ENCODE data around the gene DDAH2.

Gene DDAH2

DNA sequence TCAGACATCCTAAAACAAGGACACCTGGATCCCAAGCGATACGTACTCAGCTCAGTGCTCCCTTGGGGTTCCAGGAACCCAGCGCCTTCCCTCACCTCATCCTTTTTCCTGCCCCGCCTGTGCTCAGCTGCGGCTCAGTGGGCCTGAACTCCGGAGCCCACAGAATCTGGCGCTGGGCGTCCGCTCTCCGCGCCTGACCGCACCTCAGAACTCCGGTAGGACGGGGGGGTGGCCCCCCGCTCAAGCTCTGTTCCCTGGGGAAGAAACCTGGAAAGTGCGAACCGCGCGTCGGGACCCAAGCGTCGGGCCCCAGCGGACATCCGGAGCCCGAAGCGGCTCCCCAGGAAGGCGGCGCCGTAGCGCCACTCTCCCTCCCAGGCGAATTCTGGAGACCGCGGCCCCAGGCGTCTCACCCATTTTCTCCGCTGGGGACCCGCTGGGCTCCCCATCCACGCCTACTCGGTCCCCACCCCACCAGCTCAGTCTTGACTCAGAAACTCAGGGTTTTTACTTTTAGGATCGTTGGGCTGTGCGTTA is 47.9 kb downstream of the DDAH2 start:
- Histone ChIP-seq H3K27ac (ENCODE audit: extremely low read depth, low read depth, low read length) (no peak overlapping the region; the same call in 1 of the 2 replicates), H3K9me3 (ENCODE audit: control insufficient read depth, insufficient read depth, low read depth, low read length) (no peaks in the 10 kb centered on the region), H3K4me1 (ENCODE audit: control insufficient read depth, insufficient read depth, low read length) (no peaks in the 10 kb centered on the region; the same call in 1 of the 2 replicates), H3K36me3 (ENCODE audit: control insufficient read depth in 2 of 2, insufficient read depth in 1 of 2, low read length in 2 of 2) (peaks cover 0 to 7% of the 10 kb centered on the region in 2 experiments; a peak in 1 of 3 replicates), H3K4me3 (ENCODE audit: low read depth, low read length) (peak overlapping the region; percentile 27)
- CTCF ChIA-PET, result interaction anchor here (0.6 to 2.3 kb wide), 26 partner anchors 9 to 553 kb away, joined by 3 to 24 read pairs (median 4); partner anchors contain the start of genes CSNK2B, LY6G6C and MSH5
- POLR2A ChIA-PET, result interaction anchor here (0.6 to 2.1 kb wide), 13 partner anchors 9 to 271 kb away, joined by 3 to 15 read pairs (median 4); partner anchors contain the start of genes ABHD16A, CSNK2B, GPANK1 and HSPA1B
- TF ChIP-seq ZNF324 (tag by site-specific recombination; IDR thresholded peaks at IDR 0.05), result no peak
- TF ChIP-seq ZNF311 (tag by site-specific recombination; IDR thresholded peaks at IDR 0.05; ENCODE audit: borderline replicate concordance), result no peak
- peak; percentile 8; the same call in 1 of the 2 replicates for TF ChIP-seq ZEB2 (tag by site-specific recombination; IDR thresholded peaks at IDR 0.05)

GRCh38 chr6:31680226-31681134 is 48.6 kb downstream of the DDAH2 start, which contains the start of gene LY6G5C:
LY6G5C (minus strand) TSS chr6:31681067; CDS start chr6:31680373, 694 bp downstream.
- Histone ChIP-seq H3K9me3 (ENCODE audit: control insufficient read depth, insufficient read depth, low read depth, low read length) (no peaks in the 10 kb centered on the region), H3K36me3 (ENCODE audit: control insufficient read depth in 2 of 2, insufficient read depth in 1 of 2, low read length in 2 of 2) (peaks cover 0 to 5% of the 10 kb centered on the region in 2 experiments; a peak in 1 of 3 replicates), H3K4me1 (ENCODE audit: control insufficient read depth, insufficient read depth, low read length) (no peaks in the 10 kb centered on the region; the same call in 1 of the 2 replicates), H3K4me3 (ENCODE audit: low read depth, low read length) (peak within 1 kb of the TSS; percentile 27), H3K27ac (ENCODE audit: extremely low read depth, low read depth, low read length) (no peak within 1 kb of the TSS; the same call in 1 of the 2 replicates)
- ChIA-PET POLR2A (interaction anchor here (0.6 to 2.1 kb wide), 15 partner anchors 9 to 272 kb away, joined by 3 to 15 read pairs (median 4); partner anchors contain the start of genes ABHD16A, C6orf47, CSNK2B and GPANK1), CTCF (interaction anchor here (0.5 to 2.3 kb wide), 31 partner anchors 10 to 1114 kb away, joined by 3 to 24 read pairs (median 4); partner anchors contain the start of genes CSNK2B, LY6G6C and MSH5)
- TF ChIP-seq ZEB2 (tag by site-specific recombination; IDR thresholded peaks at IDR 0.05) (peak; percentile 70), ZNF239 (tag by site-specific recombination; IDR thresholded peaks at IDR 0.05) (no peak), ZNF132 (tag by site-specific recombination; IDR thresholded peaks at IDR 0.05; ENCODE audit: borderline replicate concordance) (no peak), PRDM1 (tag by site-specific recombination; IDR thresholded peaks at IDR 0.05) (no peak), ZFP69B (tag by site-specific recombination; IDR thresholded peaks at IDR 0.05) (no peak), ZNF76 (tag by site-specific recombination; IDR thresholded peaks at IDR 0.05; ENCODE audit: borderline replicate concordance, low read depth) (peak; percentile 76), HOXA7 (CRISPR knock-in tag; IDR thresholded peaks at IDR 0.05; ENCODE audit: borderline replicate concordance) (no peak), ZNF555 (tag by site-specific recombination; conservative IDR thresholded peaks at IDR 0.05) (no peak), KLF1 (tag by site-specific recombination; IDR thresholded peaks at IDR 0.05) (no peak), ZNF112 (tag by site-specific recombination; IDR thresholded peaks at IDR 0.05) (no peak), ZNF2 (tag by site-specific recombination; IDR thresholded peaks at IDR 0.05) (peak; percentile 34; the same call in 1 of the 2 replicates), ZNF645 (tag by site-specific recombination; IDR thresholded peaks at IDR 0.05) (no peak), ZNF629 (tag by site-specific recombination; IDR thresholded peaks at IDR 0.05) (0 out of 2 replicates have a peak, but pooled peaks have one; percentile 17), BCL11A (tag by site-specific recombination; IDR thresholded peaks at IDR 0.05; ENCODE audit: low read depth) (no peak), ZSCAN30 (tag by site-specific recombination; IDR thresholded peaks at IDR 0.05) (peak; percentile 28; the same call in 1 of the 2 replicates), ZNF202 (tag by site-specific recombination; IDR thresholded peaks at IDR 0.05; ENCODE audit: borderline replicate concordance) (no peak), ZNF335 (tag by site-specific recombination; conservative IDR thresholded peaks at IDR 0.05) (no peak), ZNF184 (tag by site-specific recombination; IDR thresholded peaks at IDR 0.05) (no peak), ZFHX2 (tag by site-specific recombination; conservative IDR thresholded peaks at IDR 0.05) (no peak), CTCF (tag by site-specific recombination; IDR thresholded peaks at IDR 0.05) (peak; percentile 68; the same call in 1 of the 2 replicates)
- TF ChIP-seq, protein P1, sequence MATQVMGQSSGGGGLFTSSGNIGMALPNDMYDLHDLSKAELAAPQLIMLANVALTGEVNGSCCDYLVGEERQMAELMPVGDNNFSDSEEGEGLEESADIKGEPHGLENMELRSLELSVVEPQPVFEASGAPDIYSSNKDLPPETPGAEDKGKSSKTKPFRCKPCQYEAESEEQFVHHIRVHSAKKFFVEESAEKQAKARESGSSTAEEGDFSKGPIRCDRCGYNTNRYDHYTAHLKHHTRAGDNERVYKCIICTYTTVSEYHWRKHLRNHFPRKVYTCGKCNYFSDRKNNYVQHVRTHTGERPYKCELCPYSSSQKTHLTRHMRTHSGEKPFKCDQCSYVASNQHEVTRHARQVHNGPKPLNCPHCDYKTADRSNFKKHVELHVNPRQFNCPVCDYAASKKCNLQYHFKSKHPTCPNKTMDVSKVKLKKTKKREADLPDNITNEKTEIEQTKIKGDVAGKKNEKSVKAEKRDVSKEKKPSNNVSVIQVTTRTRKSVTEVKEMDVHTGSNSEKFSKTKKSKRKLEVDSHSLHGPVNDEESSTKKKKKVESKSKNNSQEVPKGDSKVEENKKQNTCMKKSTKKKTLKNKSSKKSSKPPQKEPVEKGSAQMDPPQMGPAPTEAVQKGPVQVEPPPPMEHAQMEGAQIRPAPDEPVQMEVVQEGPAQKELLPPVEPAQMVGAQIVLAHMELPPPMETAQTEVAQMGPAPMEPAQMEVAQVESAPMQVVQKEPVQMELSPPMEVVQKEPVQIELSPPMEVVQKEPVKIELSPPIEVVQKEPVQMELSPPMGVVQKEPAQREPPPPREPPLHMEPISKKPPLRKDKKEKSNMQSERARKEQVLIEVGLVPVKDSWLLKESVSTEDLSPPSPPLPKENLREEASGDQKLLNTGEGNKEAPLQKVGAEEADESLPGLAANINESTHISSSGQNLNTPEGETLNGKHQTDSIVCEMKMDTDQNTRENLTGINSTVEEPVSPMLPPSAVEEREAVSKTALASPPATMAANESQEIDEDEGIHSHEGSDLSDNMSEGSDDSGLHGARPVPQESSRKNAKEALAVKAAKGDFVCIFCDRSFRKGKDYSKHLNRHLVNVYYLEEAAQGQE (tag by site-specific recombination; IDR thresholded peaks at IDR 0.05), result no peak
- TF ChIP-seq, protein P2, sequence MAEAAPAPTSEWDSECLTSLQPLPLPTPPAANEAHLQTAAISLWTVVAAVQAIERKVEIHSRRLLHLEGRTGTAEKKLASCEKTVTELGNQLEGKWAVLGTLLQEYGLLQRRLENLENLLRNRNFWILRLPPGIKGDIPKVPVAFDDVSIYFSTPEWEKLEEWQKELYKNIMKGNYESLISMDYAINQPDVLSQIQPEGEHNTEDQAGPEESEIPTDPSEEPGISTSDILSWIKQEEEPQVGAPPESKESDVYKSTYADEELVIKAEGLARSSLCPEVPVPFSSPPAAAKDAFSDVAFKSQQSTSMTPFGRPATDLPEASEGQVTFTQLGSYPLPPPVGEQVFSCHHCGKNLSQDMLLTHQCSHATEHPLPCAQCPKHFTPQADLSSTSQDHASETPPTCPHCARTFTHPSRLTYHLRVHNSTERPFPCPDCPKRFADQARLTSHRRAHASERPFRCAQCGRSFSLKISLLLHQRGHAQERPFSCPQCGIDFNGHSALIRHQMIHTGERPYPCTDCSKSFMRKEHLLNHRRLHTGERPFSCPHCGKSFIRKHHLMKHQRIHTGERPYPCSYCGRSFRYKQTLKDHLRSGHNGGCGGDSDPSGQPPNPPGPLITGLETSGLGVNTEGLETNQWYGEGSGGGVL (tag by site-specific recombination; IDR thresholded peaks at IDR 0.05), result no peak

All from HEK293 (cell line).